ENCODE measurements around the gene BOK.
A peak's percentile ranks its signal among the peaks of the same experiment; 100 is the strongest.
"Not testable (repeated sequence)": the region's sequence is repeated elsewhere in the genome, so short reads cannot be mapped to it uniquely, and the experiment has no call there.

BOK gene

GRCh38 chr2:241566468-241566867 lies 7.9 kb downstream of the BOK start:
- WGBS, 2 donors (ENCODE audit: extremely low coverage in 2 of 2, insufficient read length in 2 of 2, insufficient replicate concordance in 1 of 2), result no CpG with 5 or more reads among the region's 7 CpGs
- no peak overlapping the region for H2BK15ac ChIP-seq (ENCODE audit: low read length)
- no peak overlapping the region for H3K4me3 ChIP-seq (ENCODE audit: low read length in 2 of 2)
- H3K36me3 ChIP-seq (replicated peaks in 1 of 2; ENCODE audit: control insufficient read depth in 2 of 2, insufficient read depth in 2 of 2, low read length in 2 of 2), result no peaks in the 10 kb centered on the region
- no peak overlapping the region for H3K23ac ChIP-seq (ENCODE audit: low read depth, low read length, poor library complexity)
- H4K91ac ChIP-seq (ENCODE audit: low read depth, low read length, poor library complexity), result no peak overlapping the region
- no peak overlapping the region for H2BK5ac ChIP-seq (ENCODE audit: low read length)
- H2BK120ac ChIP-seq (ENCODE audit: low read depth, low read length), result no peak overlapping the region
- H3K9ac ChIP-seq (ENCODE audit: low read depth, low read length, poor library complexity), result no peak overlapping the region
- H3K9me3 ChIP-seq (replicated peaks in 1 of 2; ENCODE audit: control insufficient read depth in 2 of 2, insufficient read depth in 1 of 2, low read depth in 1 of 2, low read length in 2 of 2), result no peaks in the 10 kb centered on the region
- no peak overlapping the region for H3K4ac ChIP-seq (ENCODE audit: low read length)
- peaks cover 8% of the 10 kb centered on the region for H3K79me1 ChIP-seq (ENCODE audit: low read depth, low read length)
- no peak overlapping the region for H3K18ac ChIP-seq (ENCODE audit: low read length)
- H2AFZ ChIP-seq (ENCODE audit: low read length), result no peak overlapping the region
- H3K4me2 ChIP-seq (ENCODE audit: insufficient read depth, low read length, poor library complexity, severe bottlenecking), result no peak overlapping the region
- H3K27ac ChIP-seq (replicated peaks; ENCODE audit: low read length), result no peak overlapping the region
- no peak overlapping the region for H2BK12ac ChIP-seq (ENCODE audit: low read length)
- DNase-seq (ENCODE audit: low spot score), result no peak
- peaks cover 2 to 4% of the 10 kb centered on the region in 2 donors for H3K4me1 ChIP-seq (ENCODE audit: control insufficient read depth in 2 of 2, insufficient read depth in 1 of 2, low read depth in 1 of 2, low read length in 2 of 2)
- no peak overlapping the region for H2AK5ac ChIP-seq (ENCODE audit: low read depth, low read length)
- no peak overlapping the region for H3K14ac ChIP-seq (ENCODE audit: low read length)
- H4K8ac ChIP-seq (ENCODE audit: low read depth, low read length), result no peak overlapping the region
- H3K27me3 ChIP-seq (ENCODE audit: control insufficient read depth in 3 of 3, insufficient read depth in 3 of 3, low read depth in 1 of 3, low read length in 3 of 3), result peaks cover 0 to 11% (median 0%) of the 10 kb centered on the region in 3 experiments

GRCh38 chr2:241567266-241567665 lies 8.7 kb downstream of the BOK start:
- not testable (repeated sequence) for H3K4me3 ChIP-seq (ENCODE audit: low read length in 2 of 2); H3K4ac ChIP-seq (ENCODE audit: low read length); DNase-seq (ENCODE audit: low spot score); H3K4me1 ChIP-seq (ENCODE audit: control insufficient read depth in 2 of 2, insufficient read depth in 1 of 2, low read depth in 1 of 2, low read length in 2 of 2); H3K9me3 ChIP-seq (replicated peaks in 1 of 2; ENCODE audit: control insufficient read depth in 2 of 2, insufficient read depth in 1 of 2, low read depth in 1 of 2, low read length in 2 of 2); H3K36me3 ChIP-seq (replicated peaks in 1 of 2; ENCODE audit: control insufficient read depth in 2 of 2, insufficient read depth in 2 of 2, low read length in 2 of 2); H3K27ac ChIP-seq (replicated peaks; ENCODE audit: low read length); H2BK12ac ChIP-seq (ENCODE audit: low read length); H3K18ac ChIP-seq (ENCODE audit: low read length); H3K14ac ChIP-seq (ENCODE audit: low read length); H3K4me2 ChIP-seq (ENCODE audit: insufficient read depth, low read length, poor library complexity, severe bottlenecking); H2AK5ac ChIP-seq (ENCODE audit: low read depth, low read length); H4K8ac ChIP-seq (ENCODE audit: low read depth, low read length); H3K23ac ChIP-seq (ENCODE audit: low read depth, low read length, poor library complexity); H2AFZ ChIP-seq (ENCODE audit: low read length); H3K79me1 ChIP-seq (ENCODE audit: low read depth, low read length); H4K91ac ChIP-seq (ENCODE audit: low read depth, low read length, poor library complexity); H2BK5ac ChIP-seq (ENCODE audit: low read length); H2BK15ac ChIP-seq (ENCODE audit: low read length); H2BK120ac ChIP-seq (ENCODE audit: low read depth, low read length); H3K9ac ChIP-seq (ENCODE audit: low read depth, low read length, poor library complexity)
- peaks cover 0 to 12% (median 0%) of the 10 kb centered on the region in 3 experiments for H3K27me3 ChIP-seq (ENCODE audit: control insufficient read depth in 3 of 3, insufficient read depth in 3 of 3, low read depth in 1 of 3, low read length in 3 of 3)
- no CpG with 5 or more reads among the region's 15 CpGs for whole genome bisulfite sequencing, 2 donors (ENCODE audit: extremely low coverage in 2 of 2, insufficient read length in 2 of 2, insufficient replicate concordance in 1 of 2)

- H3K36me3 ChIP-seq (replicated peaks in 1 of 2; ENCODE audit: control insufficient read depth in 2 of 2, insufficient read depth in 2 of 2, low read length in 2 of 2), result no peaks in the 10 kb centered on the region
- H3K79me1 ChIP-seq (ENCODE audit: low read depth, low read length), result peaks cover 8% of the 10 kb centered on the region
- no peak overlapping the region for H3K23ac ChIP-seq (ENCODE audit: low read depth, low read length, poor library complexity)
- H4K8ac ChIP-seq (ENCODE audit: low read depth, low read length), result no peak overlapping the region
- no peak overlapping the region for H3K4me2 ChIP-seq (ENCODE audit: insufficient read depth, low read length, poor library complexity, severe bottlenecking)
- H3K14ac ChIP-seq (ENCODE audit: low read length), result no peak overlapping the region
- H2BK15ac ChIP-seq (ENCODE audit: low read length), result no peak overlapping the region
- no peak overlapping the region for H2AFZ ChIP-seq (ENCODE audit: low read length)
- H3K27me3 ChIP-seq (ENCODE audit: control insufficient read depth in 3 of 3, insufficient read depth in 3 of 3, low read depth in 1 of 3, low read length in 3 of 3), result peaks cover 0 to 12% (median 0%) of the 10 kb centered on the region in 3 experiments
- H2AK5ac ChIP-seq (ENCODE audit: low read depth, low read length), result no peak overlapping the region
- no peak for DNase-seq (ENCODE audit: low spot score)
- H3K4me3 ChIP-seq (ENCODE audit: low read length in 2 of 2), result no peak overlapping the region
- no peak overlapping the region for H3K18ac ChIP-seq (ENCODE audit: low read length)
- H2BK12ac ChIP-seq (ENCODE audit: low read length), result no peak overlapping the region
- H3K9ac ChIP-seq (ENCODE audit: low read depth, low read length, poor library complexity), result no peak overlapping the region
- no peaks in the 10 kb centered on the region for H3K9me3 ChIP-seq (replicated peaks in 1 of 2; ENCODE audit: control insufficient read depth in 2 of 2, insufficient read depth in 1 of 2, low read depth in 1 of 2, low read length in 2 of 2)
- no peak overlapping the region for H3K27ac ChIP-seq (replicated peaks; ENCODE audit: low read length)
- H2BK5ac ChIP-seq (ENCODE audit: low read length), result no peak overlapping the region
- H3K4me1 ChIP-seq (ENCODE audit: control insufficient read depth in 2 of 2, insufficient read depth in 1 of 2, low read depth in 1 of 2, low read length in 2 of 2), result peaks cover 2 to 4% of the 10 kb centered on the region in 2 donors
- no peak overlapping the region for H3K4ac ChIP-seq (ENCODE audit: low read length)
- H2BK120ac ChIP-seq (ENCODE audit: low read depth, low read length), result no peak overlapping the region
- WGBS, 2 donors (ENCODE audit: extremely low coverage in 2 of 2, insufficient read length in 2 of 2, insufficient replicate concordance in 1 of 2), result no CpG with 5 or more reads among the region's 8 CpGs
- no peak overlapping the region for H4K91ac ChIP-seq (ENCODE audit: low read depth, low read length, poor library complexity)
Observed at GRCh38 chr2:241567776-241568175, 9.2 kb downstream of the BOK start.

GRCh38 chr2:241568726-241569125 lies 10.2 kb downstream of the BOK start:
- H2BK5ac ChIP-seq (ENCODE audit: low read length), result no peak overlapping the region
- H3K27ac ChIP-seq (replicated peaks; ENCODE audit: low read length), result no peak overlapping the region
- no peak overlapping the region for H3K23ac ChIP-seq (ENCODE audit: low read depth, low read length, poor library complexity)
- peaks cover 2 to 4% of the 10 kb centered on the region in 2 donors for H3K4me1 ChIP-seq (ENCODE audit: control insufficient read depth in 2 of 2, insufficient read depth in 1 of 2, low read depth in 1 of 2, low read length in 2 of 2)
- WGBS, 2 donors (ENCODE audit: extremely low coverage in 2 of 2, insufficient read length in 2 of 2, insufficient replicate concordance in 1 of 2), result no CpG with 5 or more reads among the region's 4 CpGs
- H3K4me2 ChIP-seq (ENCODE audit: insufficient read depth, low read length, poor library complexity, severe bottlenecking), result no peak overlapping the region
- H3K14ac ChIP-seq (ENCODE audit: low read length), result no peak overlapping the region
- no peak overlapping the region for H4K8ac ChIP-seq (ENCODE audit: low read depth, low read length)
- no peaks in the 10 kb centered on the region for H3K9me3 ChIP-seq (replicated peaks in 1 of 2; ENCODE audit: control insufficient read depth in 2 of 2, insufficient read depth in 1 of 2, low read depth in 1 of 2, low read length in 2 of 2)
- H2AK5ac ChIP-seq (ENCODE audit: low read depth, low read length), result no peak overlapping the region
- no peak overlapping the region for H3K4me3 ChIP-seq (ENCODE audit: low read length in 2 of 2)
- no peak overlapping the region for H4K91ac ChIP-seq (ENCODE audit: low read depth, low read length, poor library complexity)
- no peak overlapping the region for H2AFZ ChIP-seq (ENCODE audit: low read length)
- H3K9ac ChIP-seq (ENCODE audit: low read depth, low read length, poor library complexity), result no peak overlapping the region
- H3K27me3 ChIP-seq (ENCODE audit: control insufficient read depth in 3 of 3, insufficient read depth in 3 of 3, low read depth in 1 of 3, low read length in 3 of 3), result peaks cover 0 to 12% (median 0%) of the 10 kb centered on the region in 3 experiments
- no peak overlapping the region for H2BK12ac ChIP-seq (ENCODE audit: low read length)
- no peak overlapping the region for H2BK120ac ChIP-seq (ENCODE audit: low read depth, low read length)
- H3K4ac ChIP-seq (ENCODE audit: low read length), result no peak overlapping the region
- peak overlapping the region; percentile 17 for H3K18ac ChIP-seq (ENCODE audit: low read length)
- H3K36me3 ChIP-seq (replicated peaks in 1 of 2; ENCODE audit: control insufficient read depth in 2 of 2, insufficient read depth in 2 of 2, low read length in 2 of 2), result no peaks in the 10 kb centered on the region
- H2BK15ac ChIP-seq (ENCODE audit: low read length), result no peak overlapping the region
- H3K79me1 ChIP-seq (ENCODE audit: low read depth, low read length), result peaks cover 8% of the 10 kb centered on the region
- no peak for DNase-seq (ENCODE audit: low spot score)

All from neuronal stem cell (in vitro differentiated cells).